Measurements from ENCODE around the gene KCNQ2.

- TF ChIP-seq CTCF (IDR thresholded peaks at IDR 0.05) (no peak), POLR2A (IDR thresholded peaks at IDR 0.05) (no peak), EP300 (IDR thresholded peaks at IDR 0.05) (no peak)
Measured at GRCh38 chr20:63409066-63409833, 63.2 kb downstream of the KCNQ2 start.

All from stomach (tissue), 4 donors.